Thyroid gland (tissue), 4 donors: Measurements from ENCODE around the gene LMBR1L. TPM values are rescaled to one million over a fixed set of nuclear protein-coding genes. Genes with fewer than 3 reads are reported as not detected.

ENCODE experiments used
- DNase-seq, 2 donors: peaks; one replicate each; pipeline ENCODE4 v3.0.0-alpha.2; 2019
- H3K27ac ChIP-seq, 3 donors: fragments of 200-600 bp; sonication (generic); 1 replicate in 2 of 3; 2 replicates in 1 of 3; pipeline ENCODE4 v1.5.1; 2016 to 2019; ENCODE audit warnings: mild to moderate bottlenecking in 1 of 3, moderate library complexity in 1 of 3
- H3K27me3 ChIP-seq: fragments of 200-600 bp; sonication (generic); one replicate; pipeline ENCODE4 v1.5.1; 2019
- H3K36me3 ChIP-seq, 2 donors: fragments of 200-600 bp; sonication (generic); one replicate each; pipeline ENCODE4 v1.5.1; 2016 to 2019
- H3K4me1 ChIP-seq, 2 donors: fragments of 200-600 bp; sonication (generic); one replicate each; pipeline ENCODE4 v1.5.1; 2017 to 2019
- H3K4me3 ChIP-seq, 3 donors: fragments of 200-600 bp; sonication (generic); replicated peaks in 1 of 3; 1 replicate in 2 of 3; 2 replicates in 1 of 3; pipeline ENCODE4 v1.5.1; 2016; ENCODE audit warnings: mild to moderate bottlenecking in 1 of 3
- H3K9me3 ChIP-seq: fragments of 200-600 bp; sonication (generic); one replicate; pipeline ENCODE4 v1.5.1; 2017
- POLR2A ChIP-seq, 2 donors: fragments of 450-650 bp; IDR thresholded peaks; one replicate each; pipeline ENCODE4 v1.6.1; 2017; ENCODE audit warnings: antibody characterized with exemption in 2 of 2, mild to moderate bottlenecking in 2 of 2, moderate library complexity in 1 of 2
- WGBS, 2 donors: methylation state at CpG; one replicate each; pipeline ENCODE4 v1.1.5; 2017; 5-methylcytosine and 5-hydroxymethylcytosine counted together
- intact Hi-C: fragments of 100-400 bp; cut with DNase I; formaldehyde crosslinking; loops from one replicate; pipeline ENCODE4 v1.15.1; 2023
- total RNA-seq, 4 donors: library from RNA; depleted of rRNA; stranded (reverse); fragments of >200 nt; gene quantifications; one replicate each; pipeline ENCODE4 v1.2.3, GENCODE V29; 2016
- TF ChIP-seq, protein P1 (sequence below), 6 experiments: fragments of 200-600 bp in 3 of 6; fragments of 450-650 bp in 3 of 6; sonication (generic) in 3 of 6; IDR thresholded peaks; one replicate each; pipeline ENCODE4 v1.5.1; 2016 to 2019; ENCODE audit warnings: antibody characterized with exemption in 6 of 6, mild to moderate bottlenecking in 2 of 6, inconsistent platforms in 1 of 6, moderate library complexity in 1 of 6

LMBR1L gene
- total RNA-seq, 4 donors from 2014 or later: 30.4 to 54.8 (median 46.6) TPM

DNA sequence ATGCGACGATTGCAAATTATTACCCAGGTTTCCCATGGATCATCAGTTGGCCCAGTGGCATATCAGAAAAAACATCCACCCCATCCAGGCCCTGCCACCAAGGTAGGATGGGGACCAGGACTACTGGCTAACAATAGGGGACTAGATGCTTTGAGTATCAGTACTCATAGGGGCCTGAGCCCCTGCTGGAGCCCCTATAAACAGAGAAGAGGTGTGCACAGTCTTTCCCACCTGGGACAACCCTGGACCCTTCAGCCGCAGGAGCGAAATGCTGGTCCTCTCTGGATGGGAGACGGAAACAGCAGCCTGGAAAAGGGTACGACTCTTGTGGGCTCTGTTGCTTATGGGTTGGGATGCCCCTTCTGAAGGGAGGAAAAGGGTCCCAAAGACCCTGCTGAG, 21.7 kb downstream of the LMBR1L start:
- no peak overlapping the region for H3K4me3 ChIP-seq
- H3K27me3 ChIP-seq: peaks cover 12% of the 10 kb centered on the region
- peaks cover 17 to 49% of the 10 kb centered on the region in 2 donors for H3K4me1 ChIP-seq
- WGBS, 2 donors: 55 to 62% methylated on average over 6 of the region's 6 CpGs
- H3K27ac ChIP-seq: no peak overlapping the region
- no peak for TF ChIP-seq POLR2A (IDR thresholded peaks at IDR 0.05)
- TF ChIP-seq, protein P1, sequence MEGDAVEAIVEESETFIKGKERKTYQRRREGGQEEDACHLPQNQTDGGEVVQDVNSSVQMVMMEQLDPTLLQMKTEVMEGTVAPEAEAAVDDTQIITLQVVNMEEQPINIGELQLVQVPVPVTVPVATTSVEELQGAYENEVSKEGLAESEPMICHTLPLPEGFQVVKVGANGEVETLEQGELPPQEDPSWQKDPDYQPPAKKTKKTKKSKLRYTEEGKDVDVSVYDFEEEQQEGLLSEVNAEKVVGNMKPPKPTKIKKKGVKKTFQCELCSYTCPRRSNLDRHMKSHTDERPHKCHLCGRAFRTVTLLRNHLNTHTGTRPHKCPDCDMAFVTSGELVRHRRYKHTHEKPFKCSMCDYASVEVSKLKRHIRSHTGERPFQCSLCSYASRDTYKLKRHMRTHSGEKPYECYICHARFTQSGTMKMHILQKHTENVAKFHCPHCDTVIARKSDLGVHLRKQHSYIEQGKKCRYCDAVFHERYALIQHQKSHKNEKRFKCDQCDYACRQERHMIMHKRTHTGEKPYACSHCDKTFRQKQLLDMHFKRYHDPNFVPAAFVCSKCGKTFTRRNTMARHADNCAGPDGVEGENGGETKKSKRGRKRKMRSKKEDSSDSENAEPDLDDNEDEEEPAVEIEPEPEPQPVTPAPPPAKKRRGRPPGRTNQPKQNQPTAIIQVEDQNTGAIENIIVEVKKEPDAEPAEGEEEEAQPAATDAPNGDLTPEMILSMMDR (IDR thresholded peaks at IDR 0.05): no peak
- no peaks in the 10 kb centered on the region for H3K9me3 ChIP-seq
- no peaks in the 10 kb centered on the region for H3K36me3 ChIP-seq
- DNase-seq: no peak
- intact Hi-C loops: loop anchor here (5.0 to 10.0 kb wide), 2 partner anchors 33 to 146 kb away; no protein-coding TSS in a partner anchor

DNA sequence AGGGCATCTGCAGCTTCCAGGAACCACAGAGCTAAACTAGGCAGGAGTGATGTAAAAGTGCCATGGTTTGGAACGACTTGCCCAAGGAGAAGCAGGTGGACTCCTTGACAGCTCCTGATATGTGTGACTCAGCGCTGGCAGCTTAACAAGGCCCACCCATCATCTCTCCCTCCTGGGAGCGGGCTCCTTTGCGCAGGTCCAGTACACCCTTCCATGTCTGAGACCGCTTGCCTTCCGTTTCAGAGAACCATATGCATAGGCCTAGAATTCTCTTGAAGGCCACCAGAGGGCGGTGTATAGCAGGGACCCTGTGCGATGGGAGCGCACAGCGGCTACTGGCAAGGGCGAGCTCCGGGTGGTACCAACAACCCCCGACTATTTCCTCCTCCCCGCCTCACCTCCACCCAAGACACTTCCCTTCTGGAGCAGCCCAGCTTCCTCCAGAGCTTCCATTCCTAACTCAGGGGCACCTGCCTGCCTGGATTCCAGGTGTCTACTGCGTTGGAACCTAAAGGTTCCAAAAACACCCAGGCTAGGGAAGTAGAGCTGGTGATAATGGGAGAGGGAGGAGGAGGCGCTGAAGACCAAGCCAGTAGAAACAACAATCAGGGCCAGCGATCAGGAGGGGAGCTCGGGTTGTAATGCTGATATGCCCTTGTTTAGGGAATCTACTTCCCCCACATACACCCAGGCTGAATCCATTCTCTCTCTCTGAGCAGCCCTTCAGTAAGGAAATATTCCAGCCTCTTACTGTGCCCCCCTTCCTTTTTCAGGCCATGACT, 22.3 kb downstream of the LMBR1L start:
- H3K9me3 ChIP-seq: no peaks in the 10 kb centered on the region
- H3K4me3 ChIP-seq: no peak overlapping the region
- no peak overlapping the region for H3K27ac ChIP-seq
- intact Hi-C loops: loop anchor here (5.0 to 10.0 kb wide), 2 partner anchors 34 to 146 kb away; no protein-coding TSS in a partner anchor
- WGBS, 2 donors: 2% methylated on average over 12 to 13 of the region's 18 CpGs
- peaks cover 16 to 43% of the 10 kb centered on the region in 2 donors for H3K4me1 ChIP-seq
- peaks cover 12% of the 10 kb centered on the region for H3K27me3 ChIP-seq
- H3K36me3 ChIP-seq: no peaks in the 10 kb centered on the region
- no peak for TF ChIP-seq POLR2A (IDR thresholded peaks at IDR 0.05)
- TF ChIP-seq, protein P1 (IDR thresholded peaks at IDR 0.05): peak; percentile 63 to 87 (median 80)
- DNase-seq: peak; percentile 88 to 89

DNA sequence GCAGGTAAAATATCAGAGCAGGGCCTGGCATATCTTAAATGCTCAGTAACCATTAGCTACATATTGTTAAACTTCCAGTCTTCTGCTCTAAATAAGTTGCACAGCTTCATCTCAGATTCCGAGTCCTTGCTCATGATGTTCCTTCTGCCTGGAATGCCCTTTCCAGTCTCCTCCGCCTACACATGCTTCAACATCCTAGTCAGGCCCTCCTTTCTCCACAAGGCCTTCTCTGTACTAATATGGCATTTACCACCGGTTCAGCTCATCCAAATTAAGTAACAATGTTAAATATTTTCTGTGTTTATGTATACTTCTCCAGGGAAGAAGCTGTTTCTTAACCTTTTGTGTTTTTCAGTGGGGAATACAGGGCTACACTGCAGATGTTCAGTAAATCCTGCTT, 24.5 kb downstream of the LMBR1L start:
- intact Hi-C loops: loop anchor here (5.0 to 10.0 kb wide), 2 partner anchors 36 to 149 kb away; no protein-coding TSS in a partner anchor
- DNase-seq: no peak
- no peaks in the 10 kb centered on the region for H3K9me3 ChIP-seq
- no peak for TF ChIP-seq POLR2A (IDR thresholded peaks at IDR 0.05)
- TF ChIP-seq, protein P1 (IDR thresholded peaks at IDR 0.05): no peak
- H3K4me1 ChIP-seq: peaks cover 9 to 25% of the 10 kb centered on the region in 2 donors
- H3K4me3 ChIP-seq: no peak overlapping the region
- WGBS, 2 donors: 76 to 81% methylated on average over 3 of the region's 3 CpGs
- peaks cover 7% of the 10 kb centered on the region for H3K27me3 ChIP-seq
- no peak overlapping the region for H3K27ac ChIP-seq
- H3K36me3 ChIP-seq: no peaks in the 10 kb centered on the region

DNA sequence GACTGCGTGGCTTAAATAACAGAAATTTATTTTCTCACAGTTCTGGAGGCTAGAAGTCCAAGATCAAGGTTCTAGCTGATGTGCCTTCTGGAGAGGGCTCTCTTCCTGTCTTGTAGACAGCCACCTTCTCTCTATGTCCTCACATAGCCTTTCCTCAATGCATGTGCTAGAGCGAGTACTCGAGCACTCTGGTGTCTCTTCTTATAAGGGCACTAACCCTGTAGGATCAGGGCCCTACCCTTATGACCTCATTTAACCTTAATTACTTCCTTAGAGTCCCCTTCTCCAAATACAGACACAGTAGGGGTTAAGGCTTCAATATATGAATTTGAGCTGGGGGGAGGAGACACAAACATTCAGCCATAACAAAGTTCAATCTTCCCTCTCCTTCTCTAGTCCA, 26.2 kb downstream of the LMBR1L start:
- intact Hi-C loops: loop anchor here (10.0 kb wide), 1 partner anchor 150 kb away; no protein-coding TSS in a partner anchor

More for the DNA sequence above, 26.2 kb downstream of the LMBR1L start:
- TF ChIP-seq, protein P1 (IDR thresholded peaks at IDR 0.05): no peak
- TF ChIP-seq POLR2A (IDR thresholded peaks at IDR 0.05): no peak
- 96% methylated on average over 3 of the region's 3 CpGs for WGBS, 2 donors
- Histone ChIP-seq H3K27me3 (peaks cover under 1% of the 10 kb centered on the region), H3K36me3 (no peaks in the 10 kb centered on the region), H3K4me1 (peaks cover under 1 to 11% of the 10 kb centered on the region in 2 donors), H3K27ac (no peak overlapping the region), H3K4me3 (no peak overlapping the region), H3K9me3 (no peaks in the 10 kb centered on the region)
- DNase-seq: no peak
